GM12873 (cell line): Measurements from ENCODE around the gene SREBF1.

Experiments used
- CTCF ChIP-seq: IDR thresholded peaks from 2 replicates; pipeline ENCODE4 v1.5.1; 2012; ENCODE audit warnings: low read depth, mild to moderate bottlenecking, moderate library complexity, low read length, control low read depth; ENCODE audit not compliant: insufficient read depth; ENCODE audit errors: missing control alignments

Gene SREBF1

GRCh38 chr17:17844079-17844478 is 7.3 kb upstream of the SREBF1 start:
- TF ChIP-seq CTCF = no peak

- no peak for TF ChIP-seq CTCF
These were observed 6.3 kb upstream of the SREBF1 start for GRCh38 chr17:17843096-17843495.

GRCh38 chr17:17842111-17842876 is 5.5 kb upstream of the SREBF1 start:
- TF ChIP-seq CTCF = no peak

- TF ChIP-seq CTCF = no peak
These were observed 4.8 kb upstream of the SREBF1 start for GRCh38 chr17:17841601-17842025.

- no peak for TF ChIP-seq CTCF
These were observed 4.2 kb upstream of the SREBF1 start for GRCh38 chr17:17840751-17841591.

GRCh38 chr17:17839791-17840707 is 3.3 kb upstream of the SREBF1 start:
- no peak for TF ChIP-seq CTCF
